IMR-90 (cell line): ENCODE data around the gene FAM83F. TPM values are rescaled to one million over a fixed set of nuclear protein-coding genes. Genes with fewer than 3 reads are reported as not detected.

Experiments used
- ATAC-seq: fragments of 200-7000 bp; cut with Tn5 transposase; 2 replicates; pipeline ENCODE4 v1.9.1; 2020; ENCODE audit warnings: low read depth, mild to moderate bottlenecking, moderate library complexity
- BruUV-seq: library from RNA; stranded (reverse); fragments of 400-500 nt; replicated peaks from 2 replicates; lab custom pipeline; 2021; lab: Mats Ljungman, UMichigan
- CTCF ChIA-PET: fragments of 300-600 bp; formaldehyde crosslinking; extraction: SDS; loops from one replicate; lab custom pipeline; 2021; ENCODE audit warnings: antibody characterized with exemption; lab: Yijun Ruan, JAX
- POLR2A ChIA-PET: fragments of 300-600 bp; sonication (Branson Sonifier 250); formaldehyde crosslinking; loops from one replicate; lab custom pipeline; 2022; ENCODE audit warnings: antibody characterized with exemption; ENCODE audit not compliant: unreplicated experiment; lab: Charles Lee
- DNase-seq: peaks from one replicate; pipeline ENCODE4 v3.0.0; 2013
- H2AFZ ChIP-seq: replicated peaks from 2 replicates; pipeline ENCODE3; 2013; ENCODE audit warnings: low read length, mild to moderate bottlenecking; ENCODE audit not compliant: poor library complexity
- H2AK5ac ChIP-seq: 2 replicates; pipeline ENCODE4 v1.6.1; 2013; ENCODE audit warnings: low read depth, low read length, inconsistent platforms
- H2AK9ac ChIP-seq: replicated peaks from 2 replicates; pipeline ENCODE3; 2013; ENCODE audit warnings: mild to moderate bottlenecking, low read depth, low read length, moderate library complexity; ENCODE audit not compliant: poor library complexity
- H2BK120ac ChIP-seq: 2 replicates; pipeline ENCODE4 v1.6.1; 2013; ENCODE audit warnings: low read depth, low read length, inconsistent platforms
- H2BK15ac ChIP-seq: 3 replicates; pipeline ENCODE4 v1.6.1; 2013; ENCODE audit warnings: low read depth, low read length, inconsistent platforms
- H2BK20ac ChIP-seq: 2 replicates; pipeline ENCODE4 v1.6.1; 2013; ENCODE audit warnings: low read depth, mild to moderate bottlenecking, inconsistent platforms, low read length, moderate library complexity
- H2BK5ac ChIP-seq: 2 replicates; pipeline ENCODE4 v1.6.1; 2013; ENCODE audit warnings: mild to moderate bottlenecking, low read depth, low read length, inconsistent platforms; ENCODE audit not compliant: poor library complexity, severe bottlenecking
- H3K14ac ChIP-seq: replicated peaks from 2 replicates; pipeline ENCODE4 v1.6.1; 2013; ENCODE audit warnings: low read depth, low read length, inconsistent platforms
- H3K18ac ChIP-seq: 2 replicates; pipeline ENCODE4 v1.6.1; 2013; ENCODE audit warnings: low read depth, low read length, control low read depth
- H3K23ac ChIP-seq: 2 replicates; pipeline ENCODE4 v1.6.1; 2013; ENCODE audit warnings: low read depth, low read length, inconsistent platforms
- H3K27ac ChIP-seq: 2 replicates; pipeline ENCODE4 v1.5.1; 2013; ENCODE audit warnings: mild to moderate bottlenecking, control low read depth, low read length; ENCODE audit not compliant: insufficient read depth
- H3K27me3 ChIP-seq: 2 replicates; pipeline ENCODE4 v1.6.1; 2013; ENCODE audit warnings: low read length; ENCODE audit not compliant: control insufficient read depth, insufficient read depth
- H3K36me3 ChIP-seq: 2 replicates; pipeline ENCODE4 v1.6.1; 2013; ENCODE audit warnings: low read length, mixed read lengths; ENCODE audit not compliant: control insufficient read depth, insufficient read depth
- H3K4ac ChIP-seq: 2 replicates; pipeline ENCODE4 v1.6.1; 2013; ENCODE audit warnings: low read depth, low read length, inconsistent platforms
- H3K4me1 ChIP-seq: 2 replicates; pipeline ENCODE4 v1.6.1; 2013; ENCODE audit warnings: low read length, mixed read lengths; ENCODE audit not compliant: control insufficient read depth, insufficient read depth
- H3K4me2 ChIP-seq: 2 replicates; pipeline ENCODE4 v1.6.1; 2013; ENCODE audit warnings: low read depth, mild to moderate bottlenecking, control low read depth, low read length, moderate library complexity
- H3K4me3 ChIP-seq: 2 replicates; pipeline ENCODE4 v1.5.1; 2013; ENCODE audit warnings: low read depth, mild to moderate bottlenecking, control low read depth, low read length, moderate library complexity; ENCODE audit not compliant: insufficient read depth
- H3K56ac ChIP-seq: 2 replicates; pipeline ENCODE4 v1.6.1; 2013; ENCODE audit warnings: low read length, inconsistent platforms; ENCODE audit not compliant: insufficient read depth; ENCODE audit errors: extremely low read depth
- H3K79me1 ChIP-seq, 2 experiments: 2 replicates each; pipeline ENCODE4 v1.6.1; 2013; ENCODE audit warnings: low read length in 2 of 2, inconsistent platforms in 1 of 2, low read depth in 1 of 2
- H3K9ac ChIP-seq: 2 replicates; pipeline ENCODE4 v1.6.1; 2013; ENCODE audit warnings: low read depth, low read length, control low read depth
- H3K9me1 ChIP-seq: 2 replicates; pipeline ENCODE4 v1.6.1; 2013; ENCODE audit warnings: low read length, inconsistent platforms; ENCODE audit not compliant: insufficient read depth
- H3K9me3 ChIP-seq: 2 replicates; pipeline ENCODE4 v1.6.1; 2013; ENCODE audit warnings: low read length; ENCODE audit not compliant: control insufficient read depth, insufficient read depth
- H4K20me1 ChIP-seq: 2 replicates; pipeline ENCODE4 v1.6.1; 2013; ENCODE audit warnings: low read length, inconsistent platforms; ENCODE audit not compliant: insufficient read depth
- H4K5ac ChIP-seq: 2 replicates; pipeline ENCODE4 v1.6.1; 2013; ENCODE audit warnings: mild to moderate bottlenecking, low read depth, low read length, control low read depth
- H4K8ac ChIP-seq, 2 experiments: 2 replicates each; pipeline ENCODE4 v1.6.1; 2013; ENCODE audit warnings: low read depth in 2 of 2, low read length in 2 of 2, control low read depth in 1 of 2, inconsistent platforms in 1 of 2
- H4K91ac ChIP-seq: 2 replicates; pipeline ENCODE4 v1.6.1; 2013; ENCODE audit warnings: low read depth, low read length, inconsistent platforms; ENCODE audit not compliant: insufficient read depth
- FOS ChIP-seq: fragments of 150-350 bp; IDR thresholded peaks from 2 replicates; pipeline ENCODE4 v1.6.1; 2016; ENCODE audit warnings: low read depth, low read length
- SMC3 ChIP-seq: fragments of 150-350 bp; IDR thresholded peaks from 2 replicates; pipeline ENCODE4 v1.6.1; 2016; ENCODE audit warnings: low read depth, mild to moderate bottlenecking, antibody characterized with exemption, low read length, moderate library complexity
- WGBS, 2 experiments: methylation state at CpG; one replicate each; pipeline versions ENCODE4 v1.1.5 to v1.1.7; 2013; ENCODE audit warnings: missing lambda C conversion rate in 2 of 2; ENCODE audit not compliant: insufficient read length in 1 of 2; ENCODE audit errors: extremely low coverage in 2 of 2; 5-methylcytosine and 5-hydroxymethylcytosine counted together
- dilution Hi-C: fragments of 300-500 bp; cut with HindIII; formaldehyde crosslinking; loops from one replicate; pipeline ENCODE4 v1.14.3; 2018; ENCODE audit warnings: low sequenced_read_pairs; ENCODE audit not compliant: unreplicated experiment
- in situ Hi-C: fragments of 300-500 bp; cut with MboI; formaldehyde crosslinking; loops from 3 replicates; pipeline ENCODE4 v1.14.3; 2019; ENCODE audit warnings: low sequenced_read_pairs, inconsistent platforms, mixed read lengths
- intact Hi-C: fragments of 100-400 bp; cut with micrococcal nuclease; formaldehyde crosslinking; loops from 2 replicates; pipeline ENCODE4 v1.10.0; 2022
- polyA plus RNA-seq, 3 experiments: library from polyadenylated mRNA; depleted of rRNA; stranded (reverse); fragments of >200 nt; gene quantifications; 2 replicates each; pipeline ENCODE4 v1.2.3, GENCODE V29; 2012; ENCODE audit warnings: low replicate concordance in 1 of 3
- total RNA-seq: library from RNA; depleted of rRNA; stranded (reverse); fragments of >200 nt; gene quantifications from 2 replicates; pipeline ENCODE4 v1.2.3, GENCODE V29; 2012

The FAM83F gene
- total and polyA plus RNA-seq, 2 of the 4 experiments (the other 2 are of a cell fraction), result not detected

- Histone ChIP-seq H3K9me1 (peaks cover 3% of the 10 kb centered on the region; the same call in 1 of the 2 replicates), H3K4ac (no peak overlapping the region), H4K8ac (no peak overlapping the region), H2BK20ac (no peak overlapping the region), H3K23ac (no peak overlapping the region), H2BK120ac (no peak overlapping the region), H3K4me3 (no peak overlapping the region), H3K79me1 (no peaks in the 10 kb centered on the region), H3K56ac (no peak overlapping the region), H3K9me3 (no peaks in the 10 kb centered on the region), H2AFZ (no peak overlapping the region), H3K18ac (no peak overlapping the region), H4K91ac (no peak overlapping the region), H2AK5ac (no peak overlapping the region), H4K20me1 (no peaks in the 10 kb centered on the region), H2BK5ac (no peak overlapping the region), H3K4me2 (no peak overlapping the region), H3K27ac (no peak overlapping the region), H2BK15ac (no peak overlapping the region), H4K5ac (no peak overlapping the region), H3K4me1 (no peaks in the 10 kb centered on the region), H2AK9ac (no peak overlapping the region), H3K27me3 (peaks cover 36% of the 10 kb centered on the region), H3K14ac (no peak overlapping the region), H3K36me3 (no peaks in the 10 kb centered on the region), H3K9ac (no peak overlapping the region)
- no peak for TF ChIP-seq SMC3
- no peak for TF ChIP-seq FOS
- DNase-seq (no peak), ATAC-seq (no peak)
- in situ Hi-C loops, result no loop called here
- dilution Hi-C loops, result no loop called here
- no TSS peak for BruUV-seq
- ChIA-PET CTCF (no interaction called here), POLR2A (no interaction called here)
- intact Hi-C loops, result no loop called here
- 46% methylated on average over 2 of the region's 10 CpGs; no CpG with 5 or more reads in 1 of the 2 experiments for WGBS, 2 experiments
These were observed 20.7 kb downstream of the FAM83F start for GRCh38 chr22:40015358-40015976.
